ENCODE results near the gene BIRC3. TPM values are rescaled to one million over a fixed set of nuclear protein-coding genes. Genes with fewer than 3 reads are reported as not detected.

BIRC3 gene
- total RNA-seq, 1 experiment from 2014 or later = 2.5 TPM

DNA sequence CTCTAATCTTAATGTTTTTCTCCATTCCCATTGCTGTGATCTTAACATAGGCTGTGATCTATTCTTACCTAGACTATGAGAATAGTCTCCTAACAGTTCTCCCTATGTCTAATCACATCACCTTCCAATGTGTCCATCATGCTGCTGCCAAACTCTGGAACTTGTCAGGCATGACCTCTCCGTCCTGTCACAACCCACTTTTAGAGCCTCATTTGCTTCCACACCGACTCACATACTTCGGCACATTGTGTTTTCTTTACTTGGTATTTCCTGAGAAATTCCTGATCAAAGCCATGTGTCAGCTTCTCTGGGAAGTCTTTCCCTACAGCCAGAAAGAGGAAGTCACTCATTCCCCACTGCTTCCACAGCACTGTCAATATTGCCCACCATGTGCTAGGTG, 40.5 kb upstream of the BIRC3 start:
- Histone ChIP-seq H3K4me3 (ENCODE audit: low read depth, low read length, poor library complexity, severe bottlenecking) (no peak overlapping the region), H3K27me3 (replicated peaks; ENCODE audit: insufficient read depth, low read depth, low read length, poor library complexity) (no peaks in the 10 kb centered on the region), H3K4me1 (ENCODE audit: insufficient read depth, low read length, poor library complexity, severe bottlenecking) (peaks cover 10% of the 10 kb centered on the region), H3K36me3 (ENCODE audit: insufficient read depth, low read length, poor library complexity, severe bottlenecking) (no peaks in the 10 kb centered on the region), H3K27ac (ENCODE audit: low read depth, low read length, poor library complexity, severe bottlenecking) (no peak overlapping the region), H3K9me3 (ENCODE audit: low read depth, low read length, poor library complexity, severe bottlenecking) (no peaks in the 10 kb centered on the region)
- ChIA-PET CTCF (no interaction called here), POLR2A (ENCODE audit: low non-redundant PET) (no interaction called here)
- no peak for DNase-seq (ENCODE audit: low spot score)
- intact Hi-C loops (cut with micrococcal nuclease; ENCODE audit: unreplicated experiment) = loop anchor here (10.0 kb wide), 1 partner anchor 162 kb away; the partner anchor contains the start of gene YAP1
- no TSS peak for BruUV-seq (replicated peaks)
- no peak for TF ChIP-seq EZH2 (IDR thresholded peaks at IDR 0.05; ENCODE audit: borderline replicate concordance, low read depth, low read length, poor library complexity, severe bottlenecking)
- TF ChIP-seq, protein P1, sequence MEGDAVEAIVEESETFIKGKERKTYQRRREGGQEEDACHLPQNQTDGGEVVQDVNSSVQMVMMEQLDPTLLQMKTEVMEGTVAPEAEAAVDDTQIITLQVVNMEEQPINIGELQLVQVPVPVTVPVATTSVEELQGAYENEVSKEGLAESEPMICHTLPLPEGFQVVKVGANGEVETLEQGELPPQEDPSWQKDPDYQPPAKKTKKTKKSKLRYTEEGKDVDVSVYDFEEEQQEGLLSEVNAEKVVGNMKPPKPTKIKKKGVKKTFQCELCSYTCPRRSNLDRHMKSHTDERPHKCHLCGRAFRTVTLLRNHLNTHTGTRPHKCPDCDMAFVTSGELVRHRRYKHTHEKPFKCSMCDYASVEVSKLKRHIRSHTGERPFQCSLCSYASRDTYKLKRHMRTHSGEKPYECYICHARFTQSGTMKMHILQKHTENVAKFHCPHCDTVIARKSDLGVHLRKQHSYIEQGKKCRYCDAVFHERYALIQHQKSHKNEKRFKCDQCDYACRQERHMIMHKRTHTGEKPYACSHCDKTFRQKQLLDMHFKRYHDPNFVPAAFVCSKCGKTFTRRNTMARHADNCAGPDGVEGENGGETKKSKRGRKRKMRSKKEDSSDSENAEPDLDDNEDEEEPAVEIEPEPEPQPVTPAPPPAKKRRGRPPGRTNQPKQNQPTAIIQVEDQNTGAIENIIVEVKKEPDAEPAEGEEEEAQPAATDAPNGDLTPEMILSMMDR (conservative IDR thresholded peaks at IDR 0.05; ENCODE audit: low read depth, low read length) = no peak

DNA sequence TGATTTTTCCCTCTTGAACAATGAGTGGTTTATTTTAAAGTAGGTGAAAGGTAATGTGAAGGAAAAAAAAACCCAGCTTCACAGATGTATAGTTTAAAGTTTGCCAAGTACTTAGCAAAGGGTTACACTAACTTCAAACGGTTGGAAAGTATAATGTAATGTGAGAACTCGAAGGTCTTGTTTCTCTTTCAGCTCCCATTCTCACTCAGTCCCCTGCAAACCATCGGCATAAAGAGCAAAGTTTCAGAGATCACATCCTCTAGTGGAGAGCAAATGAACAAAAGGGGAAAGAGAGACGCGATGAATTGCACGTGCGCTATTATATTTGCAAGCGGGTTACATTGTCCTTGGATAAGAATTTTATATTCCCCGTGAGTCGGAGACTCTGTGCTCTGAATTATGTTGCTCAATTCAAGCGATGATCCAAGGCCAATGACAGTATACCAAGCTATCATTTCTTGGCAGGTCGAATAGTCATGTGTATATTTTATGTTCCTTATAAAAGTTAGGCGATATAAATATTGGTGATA, 37.6 kb upstream of the BIRC3 start:
- peaks cover 10% of the 10 kb centered on the region for H3K4me1 ChIP-seq (ENCODE audit: insufficient read depth, low read length, poor library complexity, severe bottlenecking)
- H3K27ac ChIP-seq (ENCODE audit: low read depth, low read length, poor library complexity, severe bottlenecking) = no peak overlapping the region
- H3K36me3 ChIP-seq (ENCODE audit: insufficient read depth, low read length, poor library complexity, severe bottlenecking) = no peaks in the 10 kb centered on the region
- peak overlapping the region; percentile 19 for H3K4me3 ChIP-seq (ENCODE audit: low read depth, low read length, poor library complexity, severe bottlenecking)
- no peaks in the 10 kb centered on the region for H3K27me3 ChIP-seq (replicated peaks; ENCODE audit: insufficient read depth, low read depth, low read length, poor library complexity)
- peak; percentile 59 for DNase-seq (ENCODE audit: low spot score)
- H3K9me3 ChIP-seq (ENCODE audit: low read depth, low read length, poor library complexity, severe bottlenecking) = no peaks in the 10 kb centered on the region
- CTCF ChIA-PET = interaction anchor here (0.5 to 0.6 kb wide), 2 partner anchors 17 to 224 kb away, joined by 3 to 5 read pairs; no protein-coding TSS in a partner anchor
- no peak for TF ChIP-seq EZH2 (IDR thresholded peaks at IDR 0.05; ENCODE audit: borderline replicate concordance, low read depth, low read length, poor library complexity, severe bottlenecking)
- TF ChIP-seq, protein P1 (conservative IDR thresholded peaks at IDR 0.05; ENCODE audit: low read depth, low read length) = 0 out of 2 replicates have a peak, but pooled peaks have one; percentile 21
- POLR2A ChIA-PET (ENCODE audit: low non-redundant PET) = no interaction called here
- intact Hi-C loops (cut with micrococcal nuclease; ENCODE audit: unreplicated experiment) = loop anchor here (10.0 kb wide), 1 partner anchor 165 kb away; the partner anchor contains the start of gene YAP1
- no TSS peak for BruUV-seq (replicated peaks)

DNA sequence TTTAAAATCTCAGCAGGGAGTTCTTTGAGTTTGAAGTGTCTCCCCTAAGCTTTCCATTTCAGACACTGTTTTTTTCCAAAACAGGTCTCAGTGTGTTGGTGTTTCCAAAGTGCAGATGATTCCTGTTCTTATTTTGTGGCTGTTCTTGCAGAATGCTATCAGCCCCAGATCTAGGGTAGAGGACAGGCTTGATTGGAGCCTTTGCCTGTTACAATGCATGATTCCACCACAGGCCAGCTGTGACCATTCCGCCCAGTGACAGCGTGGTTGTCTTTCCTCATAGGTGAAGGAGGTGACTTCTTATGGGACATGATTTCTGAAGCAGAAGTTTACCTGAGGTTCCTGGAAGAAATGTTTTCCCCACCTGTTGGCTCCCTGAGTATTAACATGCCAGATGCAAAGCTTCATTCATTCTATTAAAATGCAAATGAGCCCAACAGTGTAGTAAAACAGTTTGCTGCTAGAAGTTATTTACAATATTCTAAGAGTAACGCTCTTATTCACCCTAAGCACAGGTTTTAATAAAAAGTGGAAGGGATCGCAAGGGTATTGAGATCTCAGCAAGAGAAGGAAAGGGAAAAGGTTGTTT, 36.9 kb upstream of the BIRC3 start:
- Histone ChIP-seq H3K4me3 (ENCODE audit: low read depth, low read length, poor library complexity, severe bottlenecking) (no peak overlapping the region), H3K27ac (ENCODE audit: low read depth, low read length, poor library complexity, severe bottlenecking) (no peak overlapping the region), H3K4me1 (ENCODE audit: insufficient read depth, low read length, poor library complexity, severe bottlenecking) (peaks cover 10% of the 10 kb centered on the region), H3K9me3 (ENCODE audit: low read depth, low read length, poor library complexity, severe bottlenecking) (no peaks in the 10 kb centered on the region), H3K36me3 (ENCODE audit: insufficient read depth, low read length, poor library complexity, severe bottlenecking) (no peaks in the 10 kb centered on the region), H3K27me3 (replicated peaks; ENCODE audit: insufficient read depth, low read depth, low read length, poor library complexity) (no peaks in the 10 kb centered on the region)
- no peak for TF ChIP-seq EZH2 (IDR thresholded peaks at IDR 0.05; ENCODE audit: borderline replicate concordance, low read depth, low read length, poor library complexity, severe bottlenecking)
- TF ChIP-seq, protein P1 (conservative IDR thresholded peaks at IDR 0.05; ENCODE audit: low read depth, low read length) = no peak
- CTCF ChIA-PET = interaction anchor here (0.6 kb wide), 1 partner anchor 225 kb away, joined by 5 read pairs; no protein-coding TSS in a partner anchor
- POLR2A ChIA-PET (ENCODE audit: low non-redundant PET) = no interaction called here
- intact Hi-C loops (cut with micrococcal nuclease; ENCODE audit: unreplicated experiment) = no loop called here
- no TSS peak for BruUV-seq (replicated peaks)
- DNase-seq (ENCODE audit: low spot score) = no peak
